ENCODE data around the gene PPARG.
"Not testable (repeated sequence)": the region's sequence is repeated elsewhere in the genome, so short reads cannot be mapped to it uniquely, and the experiment has no call there.

PPARG gene

DNA sequence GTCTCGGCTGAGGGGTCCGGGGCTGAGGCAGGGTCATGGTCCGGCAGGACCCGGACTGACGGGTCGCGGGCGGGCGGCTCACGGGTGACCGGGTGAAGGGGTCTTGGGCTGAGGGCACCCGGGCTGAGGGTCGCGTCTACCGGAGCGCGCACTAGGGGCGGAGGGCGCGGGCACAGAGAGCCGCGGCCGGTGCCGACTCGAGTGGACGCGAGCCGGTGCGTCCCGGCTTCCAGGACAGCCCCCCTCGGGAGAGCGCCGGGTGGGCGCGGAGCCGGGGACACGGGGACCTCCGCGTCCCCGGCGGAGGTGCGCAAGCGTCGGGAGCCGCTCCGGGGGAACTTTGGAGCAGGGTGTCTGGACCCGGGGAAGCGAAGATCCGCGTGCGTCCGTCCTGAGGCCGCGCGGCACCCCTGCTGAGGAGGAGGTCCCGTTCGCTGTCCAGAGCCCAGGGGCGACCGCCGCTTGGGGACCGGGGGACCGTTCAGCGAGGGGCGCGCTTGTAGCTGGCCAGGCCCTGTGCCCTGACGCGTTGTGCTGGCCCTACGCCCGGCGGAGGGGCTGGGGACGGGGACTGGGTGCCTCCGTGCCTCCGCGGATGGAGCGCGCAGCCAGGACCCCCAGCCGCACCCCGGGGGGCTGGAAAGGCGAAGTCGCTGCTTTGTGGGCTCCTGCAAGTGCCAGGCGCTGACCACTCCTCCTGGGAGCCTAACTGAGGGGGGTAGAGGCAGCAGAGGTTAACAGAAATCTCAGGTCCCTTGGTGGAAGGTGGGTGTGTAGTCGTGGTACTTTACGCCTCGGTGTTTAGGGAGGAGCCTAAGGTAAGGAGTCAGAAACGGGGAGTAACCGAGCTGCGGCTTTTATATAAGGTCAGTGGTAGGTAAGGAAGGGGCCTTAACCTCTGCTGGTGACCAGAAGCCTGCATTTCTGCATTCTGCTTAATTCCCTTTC, at the start of gene PPARG:
Gene PPARG (plus strand): TSS at position 889 of the 948 bp plus-strand sequence. CDS start 90,642 bp downstream, outside the sequence.
- no peak for DNase-seq

DNA sequence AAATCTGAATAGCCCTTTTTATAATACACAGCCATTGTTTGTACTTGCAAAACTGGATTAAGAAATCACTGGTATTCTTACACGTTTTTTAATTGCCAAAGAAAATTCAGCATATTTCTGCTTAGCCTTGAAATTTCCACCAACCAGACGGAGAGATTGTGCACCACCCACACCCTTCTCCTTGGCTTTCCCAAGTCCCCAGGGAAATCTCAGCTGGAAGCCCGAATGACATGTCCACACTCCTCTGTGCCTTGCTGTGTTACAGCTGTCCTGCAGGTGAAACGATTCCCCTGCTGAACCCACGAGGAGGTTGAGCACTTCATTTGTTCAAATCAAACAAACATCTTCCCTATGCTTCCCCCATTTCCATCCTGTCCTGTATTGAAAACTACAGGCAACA, 49.6 kb upstream of the PPARG start:
- DNase-seq: no peak

DNA sequence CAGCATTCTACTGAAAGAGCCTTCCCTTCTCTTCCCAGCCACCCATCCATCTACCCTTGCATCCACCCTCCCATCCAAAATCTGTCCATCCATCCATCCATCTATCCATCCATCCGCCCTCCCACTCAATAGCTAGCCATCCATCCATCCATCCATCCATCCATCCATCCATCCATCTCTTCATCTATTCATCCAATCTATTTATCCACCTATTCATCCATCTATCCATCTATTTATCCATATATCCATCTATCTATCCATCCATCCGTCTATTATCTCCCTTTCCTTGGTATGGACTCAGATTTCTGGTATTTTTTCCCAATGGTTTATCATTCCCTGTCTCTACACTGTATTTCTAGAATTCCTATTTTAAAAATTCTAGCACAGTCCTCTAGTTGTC, 46.1 kb upstream of the PPARG start:
- DNase-seq: no peak

DNA sequence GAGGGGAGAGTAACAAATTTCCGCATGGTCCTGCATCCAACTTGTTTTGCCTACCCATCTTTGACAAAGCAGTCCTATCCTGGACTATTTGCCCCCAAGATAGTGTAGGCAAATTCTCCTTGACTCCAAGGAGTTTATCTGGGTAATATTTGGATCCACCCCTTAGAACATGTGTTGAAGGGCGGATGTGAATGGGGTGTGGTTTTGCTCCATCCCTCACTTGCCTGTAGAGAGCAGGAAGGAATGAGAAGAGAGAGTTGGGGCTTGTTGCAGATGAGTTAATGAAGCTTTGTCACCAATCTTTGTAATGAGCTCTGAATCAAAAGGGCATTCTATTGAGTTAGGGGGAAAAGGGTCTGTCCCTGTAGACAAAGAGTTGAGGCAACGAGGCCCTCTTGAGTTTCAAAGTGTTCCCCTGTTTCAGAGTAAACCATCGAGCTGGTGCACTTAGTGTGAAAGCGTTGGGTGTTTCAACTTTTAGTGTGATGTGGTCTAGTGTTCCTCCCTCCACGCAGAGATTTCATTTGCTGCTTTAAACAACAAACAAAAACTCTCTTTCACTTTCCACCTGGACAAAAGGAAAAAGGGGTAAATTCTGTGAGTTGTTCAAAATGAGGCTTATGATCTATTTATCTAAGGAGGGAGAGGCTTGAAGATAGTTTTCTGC, 42.2 kb upstream of the PPARG start:
- DNase-seq: no peak

DNA sequence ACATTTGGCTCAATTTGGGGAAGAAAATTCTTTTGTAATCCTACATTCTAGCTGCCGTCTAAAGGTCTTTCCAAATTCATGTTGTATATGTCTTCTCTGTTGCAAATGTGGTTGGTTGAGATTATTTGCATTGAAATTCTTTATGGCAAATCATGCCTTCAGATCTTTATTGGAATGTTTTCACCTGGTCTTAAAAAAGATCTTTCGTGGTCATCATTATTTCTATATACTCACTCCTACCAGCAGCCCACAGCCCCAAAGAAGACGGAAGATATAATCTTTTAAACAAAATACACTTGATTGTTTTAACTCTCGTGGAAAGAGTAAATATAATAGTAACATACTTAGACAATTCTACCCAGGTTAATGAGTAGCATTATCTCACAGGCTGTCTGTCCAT, 41.5 kb upstream of the PPARG start:
- DNase-seq: no peak

DNA sequence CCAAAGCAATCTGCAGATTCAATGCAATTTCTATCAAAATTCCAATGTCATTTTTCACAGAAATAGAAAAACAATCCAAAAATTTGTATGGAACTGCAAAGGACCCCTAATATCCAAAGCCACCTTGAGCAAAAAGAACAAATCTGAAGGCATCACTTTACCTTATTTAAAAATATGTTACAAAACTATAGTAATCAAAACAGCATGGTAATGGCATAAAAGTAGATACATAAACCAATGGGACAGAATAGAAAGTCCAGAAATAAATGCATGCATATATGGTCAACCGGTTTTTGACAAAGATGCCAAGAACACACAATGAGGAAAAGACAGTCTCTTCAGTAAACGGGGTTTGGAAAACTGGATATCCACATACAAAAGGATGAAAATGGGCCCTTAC, 39.4 kb upstream of the PPARG start:
- no peak for DNase-seq

DNA sequence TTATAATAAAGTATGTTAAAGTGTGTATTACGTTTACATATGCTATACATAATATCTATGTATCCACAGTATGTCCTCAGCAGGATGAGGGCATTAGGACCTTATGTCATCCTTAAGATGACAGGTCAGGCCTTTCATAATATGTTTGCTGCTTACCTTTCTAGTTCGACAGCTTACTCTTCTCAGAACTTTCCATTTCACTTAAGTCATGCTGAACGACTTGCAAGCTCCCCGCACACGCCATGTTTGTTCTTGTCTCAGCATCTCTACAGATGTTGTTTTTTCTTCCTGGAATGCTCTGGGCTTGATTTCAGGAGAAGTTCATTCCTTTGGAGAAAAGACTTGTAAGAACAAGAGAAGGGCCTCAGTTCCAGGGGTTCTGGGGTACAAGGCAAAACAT, 36.0 kb upstream of the PPARG start:
- no peak for DNase-seq

DNA sequence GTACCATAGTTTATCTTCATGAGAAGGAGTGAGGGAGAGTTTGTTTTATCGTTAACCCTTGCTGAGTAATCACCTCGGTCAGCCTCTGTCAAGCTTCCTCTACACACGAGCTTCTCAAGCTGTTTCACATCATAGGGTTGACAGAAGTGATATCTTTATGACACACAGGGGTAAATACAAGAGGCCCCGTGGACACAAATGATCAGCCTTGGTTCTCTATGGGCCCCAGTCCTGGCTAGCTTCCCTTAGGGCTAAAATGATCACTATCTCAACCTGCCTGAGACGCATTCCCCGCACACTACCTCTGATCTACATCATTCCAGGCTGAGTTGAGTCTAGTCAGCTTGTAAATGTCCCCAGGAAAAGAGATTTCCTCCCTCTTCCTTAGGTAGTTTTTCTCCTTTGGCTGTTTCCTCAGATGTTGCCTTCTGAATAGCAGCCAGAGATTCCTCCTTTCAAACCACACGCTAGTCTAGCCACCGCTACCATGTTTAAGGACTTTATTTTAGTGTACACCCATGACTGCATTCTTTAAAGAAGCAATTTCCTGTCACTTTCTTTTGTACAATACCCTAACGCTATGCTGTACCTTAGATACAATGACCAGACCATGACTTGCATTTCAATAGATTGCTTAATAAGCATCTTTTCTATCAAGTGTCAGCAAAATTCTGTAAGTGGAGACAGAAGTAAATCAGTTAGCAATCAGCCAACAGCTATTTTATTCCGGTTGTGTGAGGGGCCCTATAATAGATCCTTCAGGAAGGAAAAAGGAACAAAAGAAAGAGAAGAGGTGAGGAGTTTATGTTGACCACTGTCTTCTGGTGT, 35.1 kb upstream of the PPARG start:
- no peak for DNase-seq

DNA sequence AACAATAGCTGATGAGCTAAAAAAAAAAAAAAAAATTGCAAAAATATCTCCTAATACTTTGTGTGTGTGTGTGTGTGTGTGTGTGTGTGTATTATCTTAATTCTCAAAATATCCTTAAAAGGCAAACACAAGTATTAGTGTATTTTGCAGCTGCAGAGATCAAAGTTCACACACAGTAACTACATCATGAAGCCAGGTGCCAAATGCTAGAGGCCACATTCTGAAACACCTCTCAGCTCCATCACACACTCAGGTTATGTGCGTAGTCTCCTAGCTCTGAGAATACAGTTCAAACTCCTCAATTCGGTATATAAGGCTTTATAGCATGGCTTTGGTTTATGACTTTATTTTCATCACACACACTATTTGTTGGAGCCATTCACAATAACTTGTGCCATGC, 33.5 kb upstream of the PPARG start:
- DNase-seq: no peak

DNA sequence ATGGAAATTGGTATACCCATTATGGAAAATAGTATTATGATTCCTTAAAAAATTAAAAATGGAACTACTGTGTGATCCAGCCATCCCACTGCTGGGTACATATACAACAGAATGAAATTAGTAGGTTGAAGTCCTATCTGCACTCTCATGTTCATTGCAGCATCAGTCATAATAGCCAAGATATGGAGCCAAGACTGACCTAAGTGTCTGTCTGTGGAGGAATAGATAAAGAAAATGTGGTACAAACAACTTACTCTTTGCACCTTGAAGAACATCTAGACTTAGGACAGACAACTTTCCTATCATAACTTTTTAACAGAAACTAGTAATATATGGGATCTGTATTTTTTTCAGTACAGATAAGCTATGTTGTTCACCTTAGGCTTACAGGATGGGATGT, 30.0 kb upstream of the PPARG start:
- DNase-seq: no peak

DNA sequence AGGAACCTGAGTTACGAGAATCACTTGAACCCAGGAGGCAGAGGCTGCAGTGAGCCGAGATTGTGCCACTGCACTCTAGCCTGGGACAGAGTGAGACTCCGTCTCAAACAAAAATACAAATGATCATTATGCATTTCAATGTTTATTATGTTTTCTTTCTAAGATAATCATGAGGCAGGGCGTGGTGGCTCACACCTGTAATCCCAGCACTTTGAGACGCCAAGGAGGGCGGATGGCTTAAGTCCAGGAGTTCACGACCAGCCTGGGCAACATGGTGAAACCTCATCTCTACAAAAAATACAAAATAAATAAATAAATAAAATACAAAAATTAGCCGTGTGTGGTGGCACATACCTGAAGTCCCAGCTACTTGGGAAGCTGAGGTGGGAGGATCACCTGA, 26.7 kb upstream of the PPARG start:
- not testable (repeated sequence) for DNase-seq

DNA sequence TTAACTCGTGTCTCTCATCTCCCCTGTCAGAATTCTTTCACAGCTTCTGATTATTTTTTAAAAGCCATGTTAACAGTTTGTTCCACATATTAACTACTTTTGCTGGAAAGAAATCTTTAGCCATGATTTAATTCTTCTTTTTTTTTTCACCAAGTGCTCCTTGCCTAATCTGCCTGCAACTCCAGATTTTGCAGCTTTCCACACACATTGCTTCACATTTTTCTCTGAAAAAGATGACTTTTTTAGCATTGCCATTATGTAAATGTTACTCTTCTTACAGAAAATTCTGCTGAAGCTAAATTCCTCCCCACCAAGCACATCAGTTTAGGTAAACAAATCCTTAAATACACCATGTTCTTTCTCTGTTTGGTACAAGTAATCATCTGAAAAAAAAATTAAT, 23.4 kb upstream of the PPARG start:
- DNase-seq: no peak

DNA sequence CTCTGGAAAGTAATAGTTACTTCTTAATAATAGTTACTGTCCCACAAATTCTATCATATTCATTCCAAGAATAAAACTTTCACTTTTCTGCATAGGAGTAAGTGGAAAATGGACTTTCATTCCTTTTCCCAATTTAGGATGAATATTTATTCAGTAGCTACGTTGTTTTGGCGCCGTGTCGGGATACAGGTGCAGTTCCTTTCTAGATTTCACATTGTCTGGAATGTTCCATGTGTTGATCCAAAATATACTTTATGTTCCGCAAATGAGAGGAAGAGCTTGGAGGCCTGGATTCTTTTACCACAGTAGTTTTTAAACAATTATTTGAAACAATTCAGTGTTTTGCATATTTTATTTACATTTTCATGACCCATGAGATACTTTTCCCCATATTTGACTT, 22.8 kb upstream of the PPARG start:
- no peak for DNase-seq

DNA sequence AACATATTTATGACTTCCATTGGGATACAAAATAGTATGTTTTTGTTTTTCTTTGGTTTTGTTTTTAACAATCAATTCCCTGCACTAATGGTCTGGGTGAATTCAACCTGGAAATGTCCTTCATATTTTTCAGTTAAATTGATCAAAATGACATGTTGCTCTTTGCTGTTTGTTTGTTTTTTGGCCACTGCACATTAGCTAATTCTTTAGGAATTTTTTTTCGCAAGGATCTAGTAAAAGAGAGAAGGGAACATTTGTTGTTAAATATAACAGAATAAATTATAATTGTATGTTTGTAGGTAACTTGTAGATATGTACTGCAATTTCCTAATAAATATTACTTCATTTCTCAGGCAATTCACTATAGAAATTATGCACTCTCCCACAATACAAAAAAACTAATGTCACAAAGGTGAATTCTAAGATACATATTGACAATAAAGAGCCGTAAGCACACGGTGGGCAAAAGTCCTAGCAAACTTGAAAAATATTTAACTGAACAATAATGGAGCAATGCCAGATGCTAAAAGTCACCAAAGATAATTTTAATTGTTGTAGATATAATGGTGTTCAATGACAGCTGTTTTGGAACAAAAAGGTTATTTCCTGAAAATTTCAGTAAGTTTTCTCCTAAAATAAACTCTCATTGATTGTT, 21.4 kb upstream of the PPARG start:
- no peak for DNase-seq

DNA sequence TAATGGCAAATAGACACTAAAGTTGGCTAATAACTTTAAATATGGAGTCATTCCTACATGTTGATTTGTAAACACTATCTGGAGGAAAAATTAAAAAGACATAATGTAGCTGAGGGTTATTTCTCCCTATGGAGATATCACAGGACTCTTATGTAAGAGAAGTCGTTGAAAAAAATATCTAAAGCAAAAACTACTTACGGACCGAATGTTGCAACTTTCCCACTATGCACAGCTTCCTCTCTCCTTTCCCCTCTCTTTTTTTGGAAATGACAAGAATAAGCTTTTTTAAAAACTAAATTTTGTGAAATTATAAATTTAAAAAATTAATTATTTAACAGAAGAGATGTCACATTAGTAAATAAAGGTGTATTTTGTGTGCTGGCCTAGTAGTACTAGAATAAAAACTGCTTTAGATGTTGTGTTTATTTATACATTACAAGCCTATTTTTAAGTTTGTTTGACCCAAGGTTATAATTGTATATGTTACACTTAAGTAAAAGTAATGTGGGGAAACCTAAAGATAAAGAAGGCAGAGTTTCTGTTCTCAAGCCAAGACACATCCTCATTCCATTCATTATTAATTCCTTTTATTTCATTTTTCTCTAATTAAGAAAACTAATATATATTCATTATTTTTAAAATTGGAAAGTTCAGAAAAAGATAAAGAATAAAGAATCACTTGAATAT, 20.7 kb upstream of the PPARG start:
- DNase-seq: no peak

DNA sequence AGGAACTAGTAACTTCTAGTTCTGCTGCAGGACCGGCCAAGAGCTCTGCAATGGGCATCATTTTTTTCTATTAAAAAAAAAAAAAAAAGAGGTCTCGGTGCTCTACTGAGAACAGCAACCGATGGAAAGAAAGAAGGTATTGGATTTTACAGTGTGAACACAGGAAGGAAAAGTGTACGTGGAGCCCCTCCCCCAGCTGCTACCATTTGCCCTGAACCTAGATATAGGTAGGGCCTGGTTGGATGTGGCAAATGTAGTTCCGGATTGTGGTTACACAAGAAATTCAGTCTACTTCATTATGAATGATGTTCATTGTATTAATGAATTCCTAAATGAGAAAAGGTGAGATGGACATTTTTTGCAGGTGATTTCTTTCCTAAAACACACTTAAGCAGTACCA, 17.9 kb upstream of the PPARG start:
- DNase-seq: no peak

DNA sequence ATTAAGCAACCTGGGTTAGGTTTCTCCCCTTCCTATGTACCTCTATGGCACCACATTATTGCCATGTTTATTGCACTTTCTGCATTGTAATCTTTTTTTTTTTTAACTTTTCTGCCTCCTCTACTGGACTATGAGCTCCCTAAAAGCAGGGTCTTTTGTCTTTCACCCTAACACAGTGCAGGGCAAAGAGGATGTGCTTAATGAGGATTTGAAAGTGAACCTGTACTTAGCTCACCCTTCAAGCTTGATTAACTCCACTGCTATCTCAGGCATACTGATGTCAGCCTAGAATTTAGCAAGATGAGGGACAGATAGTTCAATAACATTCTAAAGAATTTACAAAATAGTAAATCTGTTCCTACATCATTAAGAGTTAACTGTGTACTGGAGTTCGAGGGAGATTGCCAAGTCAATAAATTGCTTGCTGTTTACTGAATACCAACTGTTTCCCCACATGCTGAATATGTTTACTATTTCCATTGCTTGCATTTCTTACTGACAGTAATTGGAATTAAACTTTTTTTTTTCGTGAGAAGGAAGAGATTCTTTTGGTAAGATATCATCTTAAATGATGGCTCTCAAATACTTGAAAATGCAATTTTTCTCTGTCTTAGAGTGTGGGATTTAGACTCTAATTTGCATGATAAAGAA, 15.7 kb upstream of the PPARG start:
- DNase-seq: no peak

DNA sequence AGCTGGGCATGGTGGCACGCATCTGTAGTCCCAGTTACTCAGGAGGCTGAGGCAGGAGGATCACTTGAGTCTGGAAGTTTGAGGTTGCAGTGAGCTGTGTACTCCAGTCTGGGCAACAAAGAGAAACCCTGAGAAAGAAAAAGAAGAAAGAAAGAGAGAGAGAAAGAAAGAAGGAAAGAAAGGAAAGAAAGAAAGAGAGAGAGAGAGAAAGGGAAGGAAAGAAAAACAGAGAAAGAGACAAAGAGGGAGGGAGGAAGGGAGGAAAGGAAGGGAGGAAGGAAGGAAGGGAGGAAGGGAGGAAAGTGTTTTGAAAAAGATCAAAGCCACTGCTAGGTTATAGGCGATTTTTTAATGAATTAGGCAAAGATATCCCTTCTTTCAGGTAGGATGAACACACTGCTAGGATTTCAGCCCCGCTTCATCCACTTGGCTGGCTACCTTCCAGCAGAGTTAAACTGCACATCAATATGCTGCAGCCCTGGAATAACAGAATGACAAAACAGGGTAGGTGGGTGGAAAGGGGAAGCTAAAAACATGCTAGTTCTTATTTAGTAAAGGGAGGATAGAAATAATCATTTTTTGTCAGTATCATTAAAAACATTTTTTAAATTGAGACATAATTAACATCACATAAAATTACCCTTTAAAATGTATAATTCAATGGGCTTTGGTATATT, 12.8 kb upstream of the PPARG start:
- no peak for DNase-seq

DNA sequence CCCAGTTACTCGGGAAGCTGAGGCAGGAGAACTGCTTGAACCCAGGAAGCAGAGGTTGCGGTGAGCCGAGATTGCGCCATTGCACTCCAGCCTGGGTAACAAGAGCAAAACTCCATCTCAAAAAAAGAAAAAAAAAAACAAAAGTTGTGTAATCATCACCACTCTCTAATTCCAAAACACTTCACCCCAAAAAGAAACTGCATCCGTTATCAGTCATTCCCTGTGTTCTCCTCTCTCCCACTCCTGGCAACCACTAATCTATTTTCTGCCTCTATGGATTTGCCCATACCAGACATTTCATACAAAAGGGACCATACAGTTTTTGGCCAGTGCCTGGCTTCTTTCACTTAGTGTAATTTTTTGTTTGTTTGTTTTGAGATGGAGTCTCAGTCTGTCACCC, 12.0 kb upstream of the PPARG start:
- not testable (repeated sequence) for DNase-seq

DNA sequence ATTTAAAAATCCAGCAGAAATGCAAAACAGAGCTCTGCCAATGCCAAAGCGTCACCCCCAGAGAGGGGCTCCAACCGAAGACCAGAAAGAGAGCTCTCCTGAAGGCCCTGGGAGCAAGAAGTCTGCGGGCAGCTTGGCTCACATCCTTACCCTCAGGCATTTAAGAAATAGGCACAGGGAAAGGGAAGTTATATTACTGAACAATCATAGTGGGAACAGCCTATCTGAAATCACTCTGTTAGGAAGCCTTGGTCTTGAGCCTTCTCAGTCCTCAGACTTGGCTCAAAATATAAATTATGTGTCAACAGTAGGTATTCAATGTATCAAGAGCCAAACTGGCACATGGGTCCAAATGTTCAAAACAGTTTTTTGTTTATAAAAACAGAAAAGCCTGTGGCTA, 10.3 kb upstream of the PPARG start:
- DNase-seq: no peak

Measured in stimulated activated CD4-positive, alpha-beta T cell treated with anti-CD3 and anti-CD28 coated beads, Interleukin-4, amount 100 ng/mL, for 1 hour (primary cell).